A673 (cell line): Measurements from ENCODE around the gene ATF6. TPM values are rescaled to one million over a fixed set of nuclear protein-coding genes. Genes with fewer than 3 reads are reported as not detected.

Experiments
- BruUV-seq: library from RNA; stranded (reverse); fragments of 400-500 nt; replicated peaks from 2 replicates; lab custom pipeline; 2021; lab: Mats Ljungman, UMichigan
- CTCF ChIA-PET: fragments of 300-600 bp; sonication (Branson Sonifier 250); formaldehyde crosslinking; loops from one replicate; lab custom pipeline; 2022; ENCODE audit warnings: antibody characterized with exemption; lab: Charles Lee
- POLR2A ChIA-PET: fragments of 300-600 bp; sonication (Branson Sonifier 250); formaldehyde crosslinking; loops from one replicate; lab custom pipeline; 2022; ENCODE audit warnings: antibody characterized with exemption; ENCODE audit not compliant: low non-redundant PET; lab: Charles Lee
- DNase-seq: peaks from one replicate; pipeline ENCODE4 v3.0.0-alpha.2; 2015; ENCODE audit warnings: low spot score
- H3K27ac ChIP-seq: fragments of 200-600 bp; sonication (generic); 2 replicates; pipeline ENCODE4 v1.5.1; 2016; ENCODE audit warnings: mixed run types, low read depth, mild to moderate bottlenecking, mixed read lengths, antibody characterized with exemption, low read length; ENCODE audit not compliant: poor library complexity, severe bottlenecking
- H3K27me3 ChIP-seq: fragments of 200-600 bp; sonication (generic); replicated peaks from 2 replicates; pipeline ENCODE4 v1.6.1; 2017; ENCODE audit warnings: mixed run types, low read depth, mild to moderate bottlenecking, mixed read lengths, antibody characterized with exemption, low read length; ENCODE audit not compliant: insufficient read depth, poor library complexity
- H3K36me3 ChIP-seq: fragments of 200-600 bp; sonication (generic); 2 replicates; pipeline ENCODE4 v1.6.1; 2016; ENCODE audit warnings: mixed run types, mild to moderate bottlenecking, mixed read lengths, antibody characterized with exemption, low read length; ENCODE audit not compliant: insufficient read depth, poor library complexity, severe bottlenecking
- H3K4me1 ChIP-seq: fragments of 200-600 bp; sonication (generic); 2 replicates; pipeline ENCODE4 v1.6.1; 2017; ENCODE audit warnings: mixed run types, mild to moderate bottlenecking, mixed read lengths, antibody characterized with exemption, low read length; ENCODE audit not compliant: insufficient read depth, poor library complexity, severe bottlenecking
- H3K4me3 ChIP-seq: fragments of 200-600 bp; sonication (generic); 2 replicates; pipeline ENCODE4 v1.5.1; 2016; ENCODE audit warnings: low read depth, mixed run types, mild to moderate bottlenecking, mixed read lengths, low read length; ENCODE audit not compliant: poor library complexity, severe bottlenecking
- H3K9me3 ChIP-seq: fragments of 200-600 bp; sonication (generic); 2 replicates; pipeline ENCODE4 v1.6.1; 2016; ENCODE audit warnings: mixed run types, low read depth, mild to moderate bottlenecking, mixed read lengths, antibody characterized with exemption, low read length; ENCODE audit not compliant: poor library complexity, severe bottlenecking
- EZH2 ChIP-seq: fragments of 200-600 bp; sonication (generic); IDR thresholded peaks from 2 replicates; pipeline ENCODE4 v1.6.1; 2017; ENCODE audit warnings: borderline replicate concordance, low read depth, mild to moderate bottlenecking, mixed read lengths, antibody characterized with exemption, low read length; ENCODE audit not compliant: poor library complexity, severe bottlenecking
- intact Hi-C: fragments of 100-400 bp; cut with micrococcal nuclease; formaldehyde crosslinking; loops from one replicate; pipeline ENCODE4 v1.10.0; 2022; ENCODE audit not compliant: unreplicated experiment
- total RNA-seq: library from RNA; stranded (reverse); gene quantifications from 2 replicates; pipeline ENCODE4 v1.2.3, GENCODE V29; 2021
- TF ChIP-seq, protein P1 (sequence below): fragments of 300-800, 200-600 bp; sonication (generic); conservative IDR thresholded peaks from 2 replicates; pipeline ENCODE4 v1.5.1; 2017; ENCODE audit warnings: low read depth, mild to moderate bottlenecking, antibody characterized with exemption, low read length, moderate library complexity, mixed read lengths

The ATF6 gene
- total RNA-seq, 1 experiment from 2014 or later = 21.8 TPM

DNA sequence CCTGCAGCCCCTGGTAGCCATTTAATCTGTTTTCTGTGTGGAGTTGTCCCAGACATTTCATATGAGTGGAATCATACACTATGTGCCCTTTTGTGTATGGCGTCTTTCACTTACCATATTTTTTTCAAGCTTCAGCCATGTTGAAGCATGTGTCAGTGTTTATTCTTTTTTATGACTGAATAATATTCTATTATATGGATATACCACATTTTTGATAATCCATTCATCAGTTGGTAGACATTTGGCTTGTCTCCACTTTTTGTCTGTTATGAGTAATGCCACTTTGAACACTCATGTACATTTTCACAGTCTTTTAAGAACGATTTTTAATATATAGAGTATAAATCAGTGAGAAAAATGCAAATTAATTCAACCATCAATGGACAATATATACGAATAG is 44.7 kb downstream of the ATF6 start:
- no peak overlapping the region for H3K27ac ChIP-seq
- BruUV-seq = no TSS peak
- H3K4me3 ChIP-seq = no peak overlapping the region
- peaks cover 9% of the 10 kb centered on the region for H3K9me3 ChIP-seq
- H3K27me3 ChIP-seq = no peaks in the 10 kb centered on the region
- CTCF ChIA-PET = no interaction called here
- no peaks in the 10 kb centered on the region for H3K4me1 ChIP-seq
- intact Hi-C loops = no loop called here
- POLR2A ChIA-PET = no interaction called here
- peaks cover 3% of the 10 kb centered on the region for H3K36me3 ChIP-seq
- DNase-seq = no peak
- TF ChIP-seq, protein P1, sequence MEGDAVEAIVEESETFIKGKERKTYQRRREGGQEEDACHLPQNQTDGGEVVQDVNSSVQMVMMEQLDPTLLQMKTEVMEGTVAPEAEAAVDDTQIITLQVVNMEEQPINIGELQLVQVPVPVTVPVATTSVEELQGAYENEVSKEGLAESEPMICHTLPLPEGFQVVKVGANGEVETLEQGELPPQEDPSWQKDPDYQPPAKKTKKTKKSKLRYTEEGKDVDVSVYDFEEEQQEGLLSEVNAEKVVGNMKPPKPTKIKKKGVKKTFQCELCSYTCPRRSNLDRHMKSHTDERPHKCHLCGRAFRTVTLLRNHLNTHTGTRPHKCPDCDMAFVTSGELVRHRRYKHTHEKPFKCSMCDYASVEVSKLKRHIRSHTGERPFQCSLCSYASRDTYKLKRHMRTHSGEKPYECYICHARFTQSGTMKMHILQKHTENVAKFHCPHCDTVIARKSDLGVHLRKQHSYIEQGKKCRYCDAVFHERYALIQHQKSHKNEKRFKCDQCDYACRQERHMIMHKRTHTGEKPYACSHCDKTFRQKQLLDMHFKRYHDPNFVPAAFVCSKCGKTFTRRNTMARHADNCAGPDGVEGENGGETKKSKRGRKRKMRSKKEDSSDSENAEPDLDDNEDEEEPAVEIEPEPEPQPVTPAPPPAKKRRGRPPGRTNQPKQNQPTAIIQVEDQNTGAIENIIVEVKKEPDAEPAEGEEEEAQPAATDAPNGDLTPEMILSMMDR = no peak
- no peak for TF ChIP-seq EZH2

DNA sequence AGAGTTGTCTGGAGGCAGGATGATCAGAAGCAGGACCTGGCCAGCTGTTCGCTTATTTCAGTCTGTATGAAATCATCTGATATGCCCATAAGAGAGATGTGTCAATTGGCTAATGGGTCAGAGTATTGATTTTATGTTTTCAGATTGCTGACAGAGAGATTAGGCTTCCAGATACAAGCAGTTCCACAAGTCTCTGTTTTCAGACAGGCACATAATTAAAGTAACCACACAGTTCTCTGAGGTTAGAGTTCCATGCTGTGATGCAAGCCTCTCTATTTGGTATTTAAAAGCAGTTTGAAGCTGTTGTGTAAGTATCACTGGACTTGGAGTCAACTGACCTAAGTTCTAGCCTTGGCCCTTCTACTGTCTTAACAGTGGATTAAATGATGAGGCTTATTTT is 50.1 kb downstream of the ATF6 start:
- no peaks in the 10 kb centered on the region for H3K27me3 ChIP-seq
- no TSS peak for BruUV-seq
- no peak for DNase-seq
- no peaks in the 10 kb centered on the region for H3K36me3 ChIP-seq
- no peaks in the 10 kb centered on the region for H3K4me1 ChIP-seq
- CTCF ChIA-PET = no interaction called here
- H3K9me3 ChIP-seq = no peaks in the 10 kb centered on the region
- no peak overlapping the region for H3K4me3 ChIP-seq
- POLR2A ChIA-PET = no interaction called here
- no peak overlapping the region for H3K27ac ChIP-seq
- no peak for TF ChIP-seq EZH2
- TF ChIP-seq, protein P1 = no peak
- intact Hi-C loops = no loop called here

DNA sequence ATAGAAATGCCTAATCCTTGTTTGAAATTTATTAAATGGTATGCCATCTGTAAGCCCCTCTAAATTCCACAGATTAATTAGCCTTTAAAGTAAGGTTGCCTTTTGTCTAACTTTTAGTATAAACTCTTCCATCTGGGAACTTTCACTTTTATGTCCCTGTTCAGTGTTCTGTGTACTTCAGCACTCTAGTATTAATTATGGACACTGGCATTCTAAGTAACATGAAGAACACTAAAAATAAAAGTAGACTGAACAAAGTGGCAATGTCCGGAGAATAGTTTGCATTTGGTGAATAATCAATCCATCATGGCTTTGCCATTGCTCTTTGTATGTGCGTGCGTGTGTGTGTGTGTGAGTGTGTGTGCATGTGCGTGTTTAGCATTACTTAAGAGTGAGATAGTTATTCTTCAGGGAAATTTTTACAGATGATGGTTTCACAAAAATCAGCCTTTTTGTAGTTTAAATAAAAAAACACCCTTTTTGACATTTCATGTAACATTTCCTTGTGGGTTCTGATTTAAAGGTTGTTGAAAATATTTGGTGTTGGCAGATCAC is 51.1 kb downstream of the ATF6 start:
- Histone ChIP-seq H3K27ac (no peak overlapping the region), H3K4me3 (no peak overlapping the region), H3K4me1 (no peaks in the 10 kb centered on the region), H3K9me3 (no peaks in the 10 kb centered on the region), H3K36me3 (no peaks in the 10 kb centered on the region), H3K27me3 (no peaks in the 10 kb centered on the region)
- TF ChIP-seq, protein P1 = no peak
- no peak for TF ChIP-seq EZH2
- DNase-seq = no peak
- intact Hi-C loops = no loop called here
- BruUV-seq = no TSS peak
- ChIA-PET CTCF (no interaction called here), POLR2A (no interaction called here)
